ENCODE data around the gene ORAI1. TPM values are rescaled to one million over a fixed set of nuclear protein-coding genes. Genes with fewer than 3 reads are reported as not detected.

Gene ORAI1
- total RNA-seq, 1 experiment from 2014 or later: 28.1 TPM

DNA sequence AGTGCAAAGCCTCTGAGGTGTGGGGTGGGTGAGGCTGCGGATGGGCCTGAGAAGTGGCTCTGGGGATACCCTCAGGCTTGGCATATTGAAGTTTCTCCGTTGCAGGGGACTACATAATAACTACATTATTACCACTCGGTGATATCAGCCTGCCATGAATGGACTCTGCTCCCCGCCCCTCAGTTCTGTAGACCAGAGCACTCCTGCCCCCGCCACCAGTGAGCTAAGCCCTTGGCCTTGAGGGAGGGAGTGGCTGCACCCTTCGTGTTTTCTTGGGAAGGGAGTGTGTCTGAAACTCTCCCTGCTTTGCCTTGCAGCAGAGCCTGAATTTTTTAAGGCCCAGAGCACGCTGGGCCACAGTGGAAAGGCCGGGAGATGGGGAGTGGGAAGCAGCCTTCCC, 1.7 kb downstream of the ORAI1 start:
- intact Hi-C loops (cut with micrococcal nuclease; ENCODE audit: unreplicated experiment): loop anchor here (5.0 kb wide), 2 partner anchors 46 to 149 kb away; partner anchors contain the start of gene KDM2B
- 0 out of 2 replicates have a peak, but pooled peaks cover 4% of the 10 kb centered on the region for H4K20me1 ChIP-seq (ENCODE audit: insufficient read depth)
- peak overlapping the region; percentile 97 for H3K4me2 ChIP-seq
- peaks cover 4% of the 10 kb centered on the region; the same call in 1 of the 2 replicates for H3K36me3 ChIP-seq (ENCODE audit: low read depth)
- H2AFZ ChIP-seq: no peak overlapping the region
- H3K4me3 ChIP-seq: peak overlapping the region; percentile 92
- TF ChIP-seq, protein P1, sequence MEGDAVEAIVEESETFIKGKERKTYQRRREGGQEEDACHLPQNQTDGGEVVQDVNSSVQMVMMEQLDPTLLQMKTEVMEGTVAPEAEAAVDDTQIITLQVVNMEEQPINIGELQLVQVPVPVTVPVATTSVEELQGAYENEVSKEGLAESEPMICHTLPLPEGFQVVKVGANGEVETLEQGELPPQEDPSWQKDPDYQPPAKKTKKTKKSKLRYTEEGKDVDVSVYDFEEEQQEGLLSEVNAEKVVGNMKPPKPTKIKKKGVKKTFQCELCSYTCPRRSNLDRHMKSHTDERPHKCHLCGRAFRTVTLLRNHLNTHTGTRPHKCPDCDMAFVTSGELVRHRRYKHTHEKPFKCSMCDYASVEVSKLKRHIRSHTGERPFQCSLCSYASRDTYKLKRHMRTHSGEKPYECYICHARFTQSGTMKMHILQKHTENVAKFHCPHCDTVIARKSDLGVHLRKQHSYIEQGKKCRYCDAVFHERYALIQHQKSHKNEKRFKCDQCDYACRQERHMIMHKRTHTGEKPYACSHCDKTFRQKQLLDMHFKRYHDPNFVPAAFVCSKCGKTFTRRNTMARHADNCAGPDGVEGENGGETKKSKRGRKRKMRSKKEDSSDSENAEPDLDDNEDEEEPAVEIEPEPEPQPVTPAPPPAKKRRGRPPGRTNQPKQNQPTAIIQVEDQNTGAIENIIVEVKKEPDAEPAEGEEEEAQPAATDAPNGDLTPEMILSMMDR (conservative IDR thresholded peaks at IDR 0.05): no peak
- TF ChIP-seq EZH2 (IDR thresholded peaks at IDR 0.05; ENCODE audit: low read depth): no peak
- peak in 1 of 2 experiments; percentile 27 for DNase-seq
- no TSS peak for BruUV-seq (replicated peaks)
- peaks cover 19% of the 10 kb centered on the region for H3F3A ChIP-seq (ENCODE audit: insufficient read depth, low read depth)
- peaks cover 56% of the 10 kb centered on the region for H3K79me2 ChIP-seq (ENCODE audit: low read depth)
- H3K9me3 ChIP-seq (ENCODE audit: insufficient read depth, low read depth): no peaks in the 10 kb centered on the region
- H3K27me3 ChIP-seq (ENCODE audit: insufficient read depth, low read depth): no peaks in the 10 kb centered on the region
- CTCF ChIA-PET: interaction anchor here (0.5 to 0.7 kb wide), 3 partner anchors 41 to 237 kb away, joined by 3 to 8 read pairs (median 3); no protein-coding TSS in a partner anchor
- H3K4me1 ChIP-seq (replicated peaks; ENCODE audit: insufficient read depth): peaks cover 29% of the 10 kb centered on the region
- H3K9me2 ChIP-seq (ENCODE audit: insufficient read depth): no peaks in the 10 kb centered on the region
- H3K27ac ChIP-seq: 0 out of 2 replicates have a peak overlapping the region, but pooled peaks have one; percentile 44
- POLR2A ChIA-PET (ENCODE audit: unreplicated experiment): no interaction called here

DNA sequence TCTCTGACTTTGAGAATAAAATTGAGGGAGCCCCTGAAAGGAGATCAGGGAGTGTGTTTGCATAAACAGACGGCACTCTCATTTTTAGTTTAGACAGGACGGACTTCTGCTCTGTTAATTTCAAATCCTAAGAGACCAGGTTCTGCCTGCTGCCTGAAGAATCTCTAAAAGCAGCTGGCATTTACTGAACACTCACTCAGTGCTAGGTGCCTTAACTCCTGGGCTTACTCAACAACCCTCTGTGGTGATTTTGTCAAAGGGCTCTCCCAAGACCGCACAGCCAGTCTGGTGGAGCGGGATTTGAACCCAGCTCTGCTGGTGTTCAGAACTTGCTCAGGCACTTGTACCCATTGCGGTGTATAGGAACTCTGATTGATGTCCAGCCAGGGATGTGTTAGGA, 2.2 kb downstream of the ORAI1 start:
- Histone ChIP-seq H3K36me3 (ENCODE audit: low read depth) (peaks cover 4% of the 10 kb centered on the region; the same call in 1 of the 2 replicates), H2AFZ (no peak overlapping the region), H3K9me3 (ENCODE audit: insufficient read depth, low read depth) (no peaks in the 10 kb centered on the region), H4K20me1 (ENCODE audit: insufficient read depth) (0 out of 2 replicates have a peak, but pooled peaks cover 4% of the 10 kb centered on the region), H3K79me2 (ENCODE audit: low read depth) (peaks cover 59% of the 10 kb centered on the region), H3K9me2 (ENCODE audit: insufficient read depth) (no peaks in the 10 kb centered on the region), H3K4me2 (peak overlapping the region; percentile 97), H3K27me3 (ENCODE audit: insufficient read depth, low read depth) (no peaks in the 10 kb centered on the region), H3K27ac (no peak overlapping the region), H3K4me1 (replicated peaks; ENCODE audit: insufficient read depth) (peaks cover 29% of the 10 kb centered on the region), H3K4me3 (no peak overlapping the region), H3F3A (ENCODE audit: insufficient read depth, low read depth) (peaks cover 19% of the 10 kb centered on the region)
- TF ChIP-seq EZH2 (IDR thresholded peaks at IDR 0.05; ENCODE audit: low read depth): no peak
- no peak for DNase-seq
- intact Hi-C loops (cut with micrococcal nuclease; ENCODE audit: unreplicated experiment): loop anchor here (5.0 kb wide), 2 partner anchors 46 to 149 kb away; partner anchors contain the start of gene KDM2B
- POLR2A ChIA-PET (ENCODE audit: unreplicated experiment): interaction anchor here (0.6 kb wide), 1 partner anchor 12 kb away, joined by 3 read pairs; no protein-coding TSS in a partner anchor
- CTCF ChIA-PET: interaction anchor here (0.5 to 0.7 kb wide), 3 partner anchors 44 to 237 kb away, joined by 3 to 8 read pairs (median 8); no protein-coding TSS in a partner anchor
- no TSS peak for BruUV-seq (replicated peaks)

DNA sequence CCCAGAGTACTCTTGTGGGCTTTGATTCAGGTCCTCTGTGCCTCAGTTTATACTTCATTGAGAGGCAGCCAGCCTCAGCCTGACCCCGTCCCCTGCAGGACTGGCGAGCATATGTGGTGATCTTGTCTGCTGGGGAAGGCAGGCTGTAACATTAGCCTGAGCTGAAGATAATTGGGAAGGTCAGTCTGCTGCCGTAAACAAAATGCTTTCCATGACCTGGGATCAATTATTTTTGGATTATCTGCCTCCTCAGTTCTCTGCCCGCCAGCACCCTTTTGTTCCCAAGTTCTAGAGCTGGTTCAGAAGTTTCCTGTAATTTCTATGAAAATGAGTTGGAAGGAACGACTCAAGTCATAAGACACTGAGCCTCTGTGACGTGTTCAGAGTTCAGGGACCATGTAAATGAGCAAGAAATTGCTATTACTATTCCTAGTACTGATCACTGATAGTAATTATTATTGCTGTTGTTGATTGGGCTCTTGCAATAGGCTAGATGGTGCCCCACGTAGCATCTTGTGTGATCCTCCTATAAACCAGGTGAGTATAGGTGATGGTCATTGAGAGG, 4.5 kb downstream of the ORAI1 start:
- BruUV-seq (replicated peaks): no TSS peak
- Histone ChIP-seq H3K4me1 (replicated peaks; ENCODE audit: insufficient read depth) (peaks cover 29% of the 10 kb centered on the region), H3F3A (ENCODE audit: insufficient read depth, low read depth) (peaks cover 16% of the 10 kb centered on the region), H3K27ac (no peak overlapping the region), H3K4me2 (no peak overlapping the region), H3K79me2 (ENCODE audit: low read depth) (peaks cover 59% of the 10 kb centered on the region), H3K27me3 (ENCODE audit: insufficient read depth, low read depth) (no peaks in the 10 kb centered on the region), H2AFZ (no peak overlapping the region), H3K4me3 (no peak overlapping the region), H3K36me3 (ENCODE audit: low read depth) (peaks cover 4% of the 10 kb centered on the region; the same call in 1 of the 2 replicates), H3K9me3 (ENCODE audit: insufficient read depth, low read depth) (no peaks in the 10 kb centered on the region), H4K20me1 (ENCODE audit: insufficient read depth) (0 out of 2 replicates have a peak, but pooled peaks cover 4% of the 10 kb centered on the region), H3K9me2 (ENCODE audit: insufficient read depth) (no peaks in the 10 kb centered on the region)
- DNase-seq: no peak
- ChIA-PET CTCF (interaction anchor here (0.5 kb wide), 1 partner anchor 54 kb away, joined by 10 read pairs; no protein-coding TSS in a partner anchor), POLR2A (ENCODE audit: unreplicated experiment) (no interaction called here)
- TF ChIP-seq EZH2 (IDR thresholded peaks at IDR 0.05; ENCODE audit: low read depth): no peak
- TF ChIP-seq, protein P1 (conservative IDR thresholded peaks at IDR 0.05): no peak
- intact Hi-C loops (cut with micrococcal nuclease; ENCODE audit: unreplicated experiment): no loop called here
